ENCODE results near the gene FBXW2.
"Not testable (repeated sequence)": the region's sequence is repeated elsewhere in the genome, so short reads cannot be mapped to it uniquely, and the experiment has no call there.

The FBXW2 gene, protein sequence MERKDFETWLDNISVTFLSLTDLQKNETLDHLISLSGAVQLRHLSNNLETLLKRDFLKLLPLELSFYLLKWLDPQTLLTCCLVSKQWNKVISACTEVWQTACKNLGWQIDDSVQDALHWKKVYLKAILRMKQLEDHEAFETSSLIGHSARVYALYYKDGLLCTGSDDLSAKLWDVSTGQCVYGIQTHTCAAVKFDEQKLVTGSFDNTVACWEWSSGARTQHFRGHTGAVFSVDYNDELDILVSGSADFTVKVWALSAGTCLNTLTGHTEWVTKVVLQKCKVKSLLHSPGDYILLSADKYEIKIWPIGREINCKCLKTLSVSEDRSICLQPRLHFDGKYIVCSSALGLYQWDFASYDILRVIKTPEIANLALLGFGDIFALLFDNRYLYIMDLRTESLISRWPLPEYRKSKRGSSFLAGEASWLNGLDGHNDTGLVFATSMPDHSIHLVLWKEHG

DNA sequence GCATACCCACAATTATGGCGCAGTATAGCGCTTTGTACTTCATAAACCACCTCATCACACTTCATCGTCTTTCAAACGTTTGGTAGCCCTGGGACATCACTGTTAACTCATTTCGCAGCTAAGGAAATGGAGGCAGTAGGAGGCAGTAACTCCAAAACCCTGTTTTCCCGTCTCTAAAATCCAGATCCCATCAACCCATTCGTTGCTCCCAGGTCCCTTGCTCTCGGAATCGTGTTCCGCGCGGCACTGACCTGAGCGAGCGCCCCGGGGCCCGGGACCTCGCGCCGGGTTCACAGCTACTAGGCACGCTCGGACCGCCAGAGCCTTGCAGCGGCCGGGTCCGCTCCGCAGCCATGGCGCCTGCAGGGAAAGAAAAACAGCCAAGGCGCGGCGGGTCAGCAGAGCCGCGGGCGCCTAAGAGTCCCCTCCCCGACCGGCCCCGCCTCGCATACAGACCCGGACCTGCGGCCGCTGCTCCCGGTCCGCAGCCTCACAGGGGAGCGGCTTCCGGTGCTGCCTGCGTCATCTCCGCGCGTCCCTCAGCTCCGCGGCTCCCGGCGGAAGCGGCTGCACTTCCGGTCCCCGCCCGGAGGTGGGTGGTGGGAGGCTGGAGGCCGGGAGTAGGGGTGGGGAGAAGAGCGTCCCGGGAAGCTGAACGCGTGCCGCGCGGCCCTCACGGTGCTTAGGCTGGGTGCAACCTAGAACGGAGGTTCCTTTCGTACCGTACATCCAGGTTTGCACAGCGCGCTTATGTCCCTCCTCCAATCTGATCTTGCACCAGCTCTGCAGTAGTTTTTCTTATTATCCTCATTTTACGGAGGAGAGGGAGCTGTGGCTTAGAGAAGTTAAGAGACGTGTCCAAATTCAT is at the start of gene FBXW2:
Gene FBXW2 (minus strand): TSS at position 519 of the 868 bp plus-strand sequence. CDS start 5,158 bp downstream, outside the sequence.
- peak; percentile 82 for DNase-seq

DNA sequence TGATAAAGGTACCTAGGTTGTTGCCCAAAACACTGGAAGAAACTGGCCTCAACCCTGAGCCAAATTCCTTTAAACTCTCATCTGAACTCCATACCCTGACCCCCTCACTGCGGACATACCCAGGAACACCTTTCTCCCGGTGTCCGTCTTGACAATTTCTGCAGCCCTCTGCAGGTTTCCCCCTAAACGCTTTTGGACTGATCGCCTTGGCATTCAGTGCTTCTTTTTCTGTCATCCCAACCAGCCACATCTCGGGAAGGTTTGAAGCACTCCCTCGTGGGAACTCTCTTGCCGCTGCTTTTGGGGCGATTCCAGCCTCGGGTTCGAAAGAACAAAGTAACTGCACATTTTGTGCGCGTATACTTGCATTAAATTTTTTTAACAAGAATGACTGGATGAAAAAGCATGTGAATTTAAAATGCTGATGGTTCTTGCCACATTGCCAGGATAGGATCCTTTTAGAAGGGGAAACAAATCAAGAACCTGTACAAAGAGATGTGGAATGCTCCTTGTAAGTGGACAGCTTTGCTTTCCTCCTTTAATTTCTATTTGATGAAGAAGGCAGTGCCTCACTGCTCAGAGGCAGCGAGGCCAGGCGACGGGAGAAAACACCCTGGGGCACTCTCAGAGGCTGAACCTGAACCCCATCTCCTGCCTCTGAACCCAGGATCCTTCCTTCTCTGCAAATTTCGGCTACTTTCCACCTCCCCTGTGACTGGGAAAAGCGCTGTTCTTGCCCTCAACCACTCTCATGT is 48.9 kb upstream of the FBXW2 start:
- no peak for DNase-seq

DNA sequence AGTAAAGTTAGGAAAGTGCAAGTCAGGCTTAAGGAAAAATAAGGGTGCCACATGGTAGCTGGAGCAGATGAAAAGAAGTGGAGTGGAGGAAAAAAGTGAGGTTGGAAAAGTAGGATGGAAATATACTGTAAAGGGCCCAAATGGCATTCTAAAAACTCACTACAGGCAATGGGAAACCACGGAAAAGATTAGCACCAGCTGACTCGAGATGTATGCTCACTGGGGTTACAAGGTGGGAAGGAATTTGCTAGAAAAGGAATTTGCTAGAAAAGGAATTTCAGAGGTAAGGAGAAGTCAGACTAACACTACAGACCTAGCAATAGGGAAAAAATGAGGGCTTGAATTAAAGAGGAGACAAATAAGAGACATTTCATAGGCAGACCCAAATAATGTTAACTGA is 45.9 kb upstream of the FBXW2 start:
- DNase-seq = no peak

DNA sequence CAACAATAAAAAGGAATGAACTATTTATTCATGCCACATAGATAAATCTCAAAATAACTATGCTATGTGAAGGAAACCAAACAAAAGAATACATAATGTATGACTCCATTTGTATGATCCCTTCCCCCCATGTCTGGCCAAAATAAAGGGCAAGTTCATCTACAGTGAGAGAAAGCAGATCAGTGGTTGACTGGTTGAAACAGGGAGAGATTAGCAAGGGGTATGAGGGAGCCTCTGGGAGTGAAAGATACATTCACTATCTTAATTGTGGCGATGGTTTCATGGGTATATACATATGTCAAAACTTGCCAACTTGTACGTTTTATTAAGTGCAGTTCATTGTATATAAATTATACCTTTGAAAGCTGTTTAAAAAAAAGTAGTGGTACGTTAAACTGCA is 44.7 kb upstream of the FBXW2 start:
- no peak for DNase-seq

DNA sequence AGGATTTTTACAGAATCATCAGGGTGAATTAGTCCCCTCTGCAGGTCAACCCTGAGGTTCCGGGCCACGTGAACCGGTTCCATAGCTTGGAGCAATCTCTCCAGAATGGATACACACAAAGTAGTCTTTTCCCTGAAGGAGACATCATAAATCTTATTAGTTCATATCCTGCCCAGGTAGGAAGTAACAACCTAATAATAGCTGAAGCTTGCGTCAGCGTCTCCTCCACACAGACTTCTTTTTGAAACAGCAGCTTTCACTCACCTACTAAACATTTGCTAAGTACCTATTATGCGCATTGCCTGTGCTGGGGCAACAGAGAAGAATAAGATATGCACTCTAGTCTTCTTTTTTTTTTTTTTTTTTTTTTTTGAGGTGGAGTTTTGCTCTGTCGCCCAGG is 40.1 kb upstream of the FBXW2 start:
- DNase-seq = no peak

DNA sequence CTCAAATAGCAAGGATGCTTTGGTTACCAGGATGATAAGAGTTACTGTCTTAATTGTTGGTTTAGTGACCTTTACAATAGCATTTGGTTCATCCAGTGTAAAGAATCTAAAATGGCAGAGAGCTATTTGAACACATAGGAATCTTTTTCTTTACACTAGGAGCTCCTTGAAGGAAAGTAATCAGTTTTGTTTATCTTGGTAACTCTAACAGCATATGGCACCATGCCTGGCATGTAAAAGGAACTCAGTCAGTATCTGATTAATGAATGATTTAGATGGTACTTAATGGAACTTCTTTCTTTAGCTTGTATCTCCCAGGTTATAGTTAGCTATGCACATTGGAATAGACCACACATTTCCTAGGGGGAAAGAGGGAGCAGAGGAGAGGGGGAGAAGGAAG is 39.6 kb upstream of the FBXW2 start:
- no peak for DNase-seq

DNA sequence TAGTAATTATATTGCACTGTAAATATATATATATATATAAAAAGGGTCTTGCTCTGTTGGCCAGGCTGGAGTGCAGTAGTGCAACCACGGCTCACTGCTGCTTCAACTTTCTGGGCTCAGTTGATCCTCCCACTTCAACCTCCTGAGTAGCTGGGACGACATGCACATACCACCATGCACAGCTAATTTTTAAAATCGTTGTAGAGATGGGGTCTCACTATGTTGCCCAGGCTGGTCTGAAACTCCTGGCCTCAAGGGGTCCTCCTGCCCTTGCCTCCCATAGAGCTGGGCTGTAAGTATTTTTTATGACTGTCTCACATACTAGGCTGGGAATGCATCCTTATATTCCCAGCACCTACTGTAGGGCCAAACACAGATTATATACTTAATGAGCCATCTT is 37.6 kb upstream of the FBXW2 start:
- DNase-seq = no peak

DNA sequence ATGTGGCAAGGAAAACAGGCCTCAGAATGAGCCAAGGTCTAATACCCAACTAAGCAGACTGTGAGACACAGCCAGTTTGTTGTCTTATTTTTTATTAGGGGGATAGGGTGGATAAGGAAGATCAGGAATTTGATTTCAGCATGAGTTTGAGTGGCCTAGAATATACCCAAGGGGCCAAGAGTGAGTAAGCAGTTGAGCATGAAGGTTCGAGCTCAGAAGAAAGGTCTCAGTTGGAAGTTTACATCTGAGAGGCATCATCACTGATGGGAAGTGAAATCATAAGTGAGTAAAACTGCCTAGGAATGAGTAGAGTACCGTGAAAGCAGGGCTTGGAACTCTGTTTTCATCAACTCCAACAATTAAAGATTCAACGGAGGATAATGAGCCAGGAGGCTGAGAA is 36.9 kb upstream of the FBXW2 start:
- DNase-seq = no peak

DNA sequence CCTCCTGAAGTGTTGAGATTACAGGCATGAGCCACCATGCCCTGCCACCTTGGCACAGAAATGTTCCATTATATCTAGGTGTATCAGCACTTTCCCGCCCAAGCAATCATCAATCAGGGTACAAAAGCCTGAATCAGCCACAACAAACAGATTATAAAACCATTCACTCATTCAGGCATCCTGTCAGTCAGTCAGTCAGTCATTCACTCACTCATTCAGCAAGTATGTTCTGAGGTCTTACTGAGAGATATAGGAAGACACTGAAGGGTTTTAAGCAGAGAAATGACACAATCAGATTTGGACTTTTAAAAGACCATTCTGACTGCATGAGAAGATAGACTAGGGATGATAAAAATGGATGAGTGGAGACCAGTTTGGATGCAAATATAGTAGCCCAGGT is 36.4 kb upstream of the FBXW2 start:
- no peak for DNase-seq

DNA sequence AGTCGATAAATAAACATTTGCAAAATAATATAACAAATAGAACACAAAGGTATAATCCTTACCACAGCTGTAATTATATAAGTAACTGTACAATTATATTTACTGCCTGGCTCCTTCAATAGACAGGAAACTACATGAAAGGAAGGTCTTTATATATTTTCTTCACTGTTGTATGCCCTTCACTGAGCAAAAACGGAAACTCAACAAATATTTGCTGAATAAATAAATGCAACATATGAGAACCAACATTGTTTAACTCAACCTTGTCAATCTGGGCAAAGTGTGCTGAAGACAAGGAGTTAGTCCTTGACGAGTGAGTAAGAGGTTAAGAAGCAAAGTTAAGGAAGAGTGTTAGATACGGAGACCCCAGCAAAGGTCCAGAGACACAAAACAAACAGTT is 26.9 kb upstream of the FBXW2 start:
- no peak for DNase-seq

DNA sequence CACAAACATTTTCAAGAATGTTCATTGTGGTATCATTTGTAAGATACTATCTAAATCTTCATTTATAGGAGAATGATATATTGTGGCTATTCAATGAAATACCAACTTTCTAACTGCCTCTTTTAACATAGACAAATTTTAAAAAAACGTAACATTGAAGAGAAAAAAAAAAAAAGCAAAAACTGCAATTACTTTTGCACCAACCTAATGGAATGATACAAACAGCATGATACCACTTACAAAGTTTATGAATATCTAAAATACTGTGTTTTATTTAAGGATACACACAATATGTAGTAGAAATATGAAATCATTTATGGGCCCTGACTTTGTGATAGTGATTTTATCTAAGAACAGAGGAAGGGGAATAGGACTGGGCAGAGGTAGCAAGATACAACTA is 25.4 kb upstream of the FBXW2 start:
- no peak for DNase-seq

DNA sequence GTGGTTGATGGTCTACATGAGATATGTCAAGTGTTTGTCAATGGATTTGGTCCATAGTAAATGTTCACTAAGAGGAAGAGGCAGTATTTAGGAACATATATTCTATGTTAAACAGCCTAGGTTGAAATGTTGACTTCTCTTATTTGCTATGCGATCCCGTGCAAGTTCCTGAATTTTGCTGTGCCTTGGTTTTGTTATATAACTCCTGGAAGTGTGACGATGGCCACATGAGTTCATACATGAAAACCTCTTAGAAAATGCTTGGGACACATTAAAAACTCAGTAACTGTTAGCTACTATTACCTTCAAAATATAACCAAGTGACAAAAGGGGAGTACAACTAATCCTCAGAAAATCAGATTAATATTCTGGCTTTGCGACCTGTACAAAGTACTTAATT is 21.9 kb upstream of the FBXW2 start:
- no peak for DNase-seq

DNA sequence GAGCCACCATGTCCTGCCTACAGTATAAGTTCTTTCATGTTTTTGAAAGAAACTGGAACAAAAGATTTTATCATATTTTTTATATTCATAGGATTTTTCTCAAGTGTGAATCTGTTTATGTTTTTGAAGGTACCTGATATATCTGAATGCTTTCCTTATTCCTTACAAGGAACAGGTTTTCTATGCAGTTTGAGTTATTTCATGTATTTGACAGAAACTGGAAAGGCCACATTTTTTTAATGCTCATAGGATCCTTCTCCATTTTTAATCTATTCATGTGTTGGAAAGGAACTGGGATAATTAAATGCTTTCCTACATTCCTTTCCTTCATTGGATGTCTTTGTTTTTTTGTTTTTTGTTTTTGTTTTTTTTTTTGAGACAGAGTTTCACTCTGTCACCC is 15.7 kb upstream of the FBXW2 start:
- DNase-seq = no peak

DNA sequence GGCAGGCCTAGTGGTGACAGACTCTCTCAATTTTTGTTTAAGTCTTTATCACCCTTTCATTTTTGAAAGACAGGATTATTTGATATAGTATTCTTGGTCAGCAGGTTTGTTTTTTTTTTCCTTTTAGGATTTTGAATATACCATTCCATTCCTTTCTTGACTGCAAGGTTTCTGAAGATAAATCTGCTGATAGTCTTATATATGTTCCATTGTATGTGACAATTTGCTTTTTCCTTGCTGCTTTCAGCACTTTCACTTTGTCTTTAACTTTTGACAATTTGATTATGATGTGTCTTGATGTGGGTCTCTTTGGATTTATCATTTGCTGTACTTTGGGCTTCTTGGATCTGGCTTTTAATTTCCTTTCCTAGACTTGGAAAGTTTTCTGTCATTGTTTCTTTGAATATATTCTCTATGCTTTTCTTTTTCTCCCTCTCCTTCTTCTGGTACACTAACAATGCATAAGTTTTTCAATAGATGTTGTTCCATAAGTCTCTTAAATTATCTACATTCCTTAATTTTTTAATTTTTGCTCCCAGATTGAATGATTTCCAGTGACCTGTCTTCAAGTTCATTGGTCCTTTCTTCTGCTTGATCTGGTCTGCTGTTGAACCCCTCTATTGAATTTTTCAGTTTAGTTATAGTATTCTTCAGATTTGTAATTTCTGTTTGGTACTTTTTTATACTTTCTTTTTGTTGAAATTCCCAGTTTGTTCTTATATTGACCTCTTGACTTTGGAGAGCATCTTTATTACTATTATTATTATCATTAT is 14.6 kb upstream of the FBXW2 start:
- DNase-seq = no peak

DNA sequence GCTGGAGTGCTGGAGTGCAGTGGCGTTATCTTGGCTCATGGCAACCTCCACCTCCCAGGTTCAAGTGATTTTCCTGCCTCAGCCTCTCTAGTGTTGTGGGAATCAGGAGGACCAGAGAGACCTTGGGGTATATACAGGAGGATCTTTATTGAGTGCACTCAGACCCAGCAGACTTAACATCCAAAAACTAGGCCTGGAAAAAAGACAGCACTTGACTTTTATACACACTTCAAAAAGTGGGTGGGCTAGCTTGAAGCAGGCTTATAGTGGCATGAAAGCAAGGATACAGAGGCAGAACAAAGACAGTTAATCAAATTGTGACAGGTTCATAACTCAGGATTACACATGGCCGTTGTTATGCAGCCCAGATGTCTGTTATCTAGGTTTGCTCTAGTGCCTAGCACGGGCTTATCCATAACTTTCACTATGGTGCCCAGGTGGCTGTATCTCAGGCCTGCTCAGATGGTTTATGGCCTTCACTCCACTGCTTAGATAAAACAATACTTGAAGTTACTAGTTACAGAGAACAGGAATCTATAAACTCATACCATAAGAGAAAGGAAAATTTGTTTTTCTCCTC is 11.7 kb upstream of the FBXW2 start:
- DNase-seq = not testable (repeated sequence)

DNA sequence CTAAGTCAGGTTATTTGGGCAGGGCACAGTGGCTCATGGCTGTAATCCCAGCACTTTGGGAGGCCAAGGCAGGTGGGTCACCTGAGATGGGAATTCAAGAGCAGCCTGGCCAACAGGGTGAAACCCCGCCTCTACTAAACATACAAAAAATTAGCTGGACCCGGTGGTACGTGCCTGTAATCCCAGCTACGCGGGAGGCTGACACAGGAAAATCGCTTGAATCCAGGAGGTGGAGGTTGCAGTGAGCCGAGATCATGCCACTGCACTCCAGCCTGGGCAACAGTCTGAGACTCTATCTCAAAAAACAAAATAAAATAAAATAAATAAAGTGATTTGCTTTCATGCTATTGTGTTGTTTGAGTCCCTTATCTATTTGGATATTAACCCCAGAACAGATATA is 8.2 kb upstream of the FBXW2 start:
- DNase-seq = no peak

DNA sequence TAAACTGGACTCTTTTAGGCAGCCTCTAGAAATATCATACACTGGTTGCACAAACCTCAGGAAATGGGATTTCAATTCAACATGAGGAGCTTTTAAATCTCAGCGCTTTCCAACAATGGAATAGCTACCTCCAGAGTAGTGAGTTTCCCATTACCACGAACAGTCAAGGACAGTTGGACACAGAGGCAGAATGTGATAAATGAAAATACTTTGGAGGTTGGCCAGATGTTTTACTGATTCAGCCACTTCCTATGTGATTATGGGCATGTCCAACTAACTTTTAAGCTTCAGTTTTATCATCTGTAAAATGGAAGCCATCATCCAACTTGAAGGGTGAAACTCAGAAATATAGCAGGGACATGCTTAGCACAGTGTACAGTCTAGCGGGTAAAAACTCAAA is 2.1 kb downstream of the FBXW2 start:
- DNase-seq = no peak

DNA sequence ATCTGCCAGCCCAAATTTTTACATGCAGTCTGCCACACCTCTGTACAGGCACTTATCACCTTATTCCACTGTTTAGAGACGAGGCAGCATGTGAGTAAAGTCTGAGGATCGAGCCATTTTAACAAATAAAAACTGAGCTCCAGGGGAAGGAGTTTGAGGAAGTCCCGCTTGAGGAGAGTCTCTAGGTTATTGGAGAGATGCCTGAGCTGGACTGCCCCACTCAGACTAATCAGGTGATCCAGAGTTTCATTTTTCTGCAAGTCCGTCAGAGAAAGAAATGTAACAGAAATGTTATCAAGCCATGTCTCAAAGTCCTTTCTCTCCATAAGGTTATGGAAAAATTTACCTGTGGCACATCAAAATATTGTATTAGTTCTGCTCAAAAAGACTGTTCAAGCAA is 5.3 kb downstream of the FBXW2 start:
- no peak for DNase-seq

DNA sequence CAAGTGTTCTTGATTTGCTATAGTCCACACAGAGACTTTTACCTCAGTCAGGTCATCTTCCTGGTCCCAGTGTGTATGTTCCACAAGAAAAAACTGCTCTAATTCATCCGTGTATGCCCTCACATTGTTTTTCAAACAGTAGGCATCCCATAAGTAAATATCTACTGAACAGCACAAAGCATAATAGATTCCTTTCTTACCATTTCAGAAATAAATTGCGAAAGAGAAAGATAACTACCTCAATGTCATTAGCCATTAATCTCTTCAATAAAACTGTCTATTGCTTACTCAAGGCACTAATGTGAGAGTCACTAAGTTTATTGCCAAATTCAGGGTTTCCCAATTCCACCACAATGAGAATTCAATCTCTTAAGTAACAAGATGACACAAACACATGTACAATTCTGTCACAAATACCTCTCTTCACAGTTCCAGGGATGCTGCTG is 9.6 kb downstream of the FBXW2 start:
- no peak for DNase-seq

DNA sequence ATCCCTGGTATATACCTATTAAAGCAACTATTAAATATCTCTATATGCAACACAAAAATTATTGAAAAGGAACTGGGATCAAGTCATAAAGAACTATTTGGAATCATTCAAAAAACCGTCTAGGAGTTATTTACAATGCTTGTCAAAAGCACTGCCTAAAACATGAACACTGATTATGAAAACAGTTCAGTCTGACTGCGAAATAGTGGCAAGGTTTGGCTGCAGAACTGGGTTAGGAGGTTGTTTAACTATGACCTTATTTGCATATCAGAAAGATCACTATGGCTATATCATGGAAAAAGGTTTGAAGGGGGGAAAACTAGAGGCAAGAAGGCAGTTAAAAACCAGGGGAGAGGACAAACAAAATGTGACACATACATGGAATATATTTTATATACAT is 12.0 kb downstream of the FBXW2 start:
- no peak for DNase-seq

DNA sequence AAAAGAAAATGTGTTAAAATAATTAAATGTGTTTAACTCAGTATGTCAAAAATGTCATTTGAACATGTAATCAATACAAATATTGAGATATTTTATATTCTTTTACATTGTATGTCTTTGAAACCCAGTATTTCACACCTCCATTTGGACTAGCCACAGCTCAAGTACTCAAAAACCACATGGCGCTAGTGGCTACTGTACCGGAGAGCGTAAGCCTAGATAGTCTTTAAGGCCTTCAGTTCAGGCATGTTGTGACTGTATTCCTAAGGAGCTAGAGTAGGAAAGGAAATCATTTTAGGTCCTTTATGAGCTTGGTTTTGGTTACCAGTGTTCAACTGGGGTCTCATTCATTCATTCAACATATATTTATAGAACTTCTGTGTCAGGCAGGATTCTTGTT is 12.8 kb downstream of the FBXW2 start:
- no peak for DNase-seq

DNA sequence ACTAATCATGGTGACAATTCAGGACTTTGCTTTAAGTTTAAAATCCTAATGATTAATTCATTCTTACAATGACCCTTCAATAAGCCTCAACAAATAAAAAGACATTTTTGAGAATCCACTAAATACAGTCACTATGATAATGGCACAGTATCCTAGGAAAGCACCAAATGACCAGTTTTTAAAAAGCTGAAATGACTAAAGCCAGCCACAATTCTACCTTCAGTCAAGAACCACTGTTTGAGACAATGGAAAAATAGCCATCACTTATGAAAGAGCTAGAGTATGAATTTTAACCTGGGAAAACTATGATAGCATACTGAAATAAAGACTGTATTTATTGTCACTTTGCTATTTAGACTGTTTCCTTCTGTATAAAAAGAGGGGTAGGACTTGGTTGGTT is 14.0 kb downstream of the FBXW2 start:
- no peak for DNase-seq
